GM11168 (cell line): ENCODE data around the gene TMEM86B.
"Not testable (repeated sequence)": the region's sequence is repeated elsewhere in the genome, so short reads cannot be mapped to it uniquely, and the experiment has no call there.

Experiments used
- in situ Hi-C: fragments of 300-500 bp; cut with MboI; formaldehyde crosslinking; loops from one replicate; pipeline ENCODE4 v1.12.0; 2022; ENCODE audit warnings: low sequenced_read_pairs; ENCODE audit not compliant: unreplicated experiment

Gene TMEM86B

GRCh38 chr19:55224038-55224665 is 4.4 kb downstream of the TMEM86B start:
- in situ Hi-C loops = no loop called here

- in situ Hi-C loops = no loop called here
Observed at GRCh38 chr19:55223291-55224037, 5.1 kb downstream of the TMEM86B start.

GRCh38 chr19:55220525-55220924 is 8.0 kb downstream of the TMEM86B start:
- in situ Hi-C loops = no loop called here

GRCh38 chr19:55216461-55217198 is 11.9 kb downstream of the TMEM86B start:
- in situ Hi-C loops = no loop called here

GRCh38 chr19:55213547-55213946 is 15.0 kb downstream of the TMEM86B start:
- in situ Hi-C loops = no loop called here

- in situ Hi-C loops = no loop called here
Observed at GRCh38 chr19:55212447-55212846, 16.1 kb downstream of the TMEM86B start.

GRCh38 chr19:55209693-55210472 is 18.7 kb downstream of the TMEM86B start:
- in situ Hi-C loops = no loop called here

GRCh38 chr19:55208880-55209692 is 19.5 kb downstream of the TMEM86B start, which contains the start of gene PTPRH:
Gene PTPRH, minus strand, starts transcription at chr19:55209501. Its CDS starts 68 bp downstream, at chr19:55209433.
- in situ Hi-C loops = no loop called here

- in situ Hi-C loops = no loop called here
Observed at GRCh38 chr19:55206664-55207500, 21.7 kb downstream of the TMEM86B start.

GRCh38 chr19:55202199-55202598 is 26.4 kb downstream of the TMEM86B start:
- in situ Hi-C loops = not testable (repeated sequence)

- in situ Hi-C loops = no loop called here
Observed at GRCh38 chr19:55199620-55200204, 28.9 kb downstream of the TMEM86B start.

GRCh38 chr19:55198651-55199050 is 29.9 kb downstream of the TMEM86B start:
- in situ Hi-C loops = no loop called here

GRCh38 chr19:55197528-55197927 is 31.0 kb downstream of the TMEM86B start:
- in situ Hi-C loops = no loop called here

- in situ Hi-C loops = no loop called here
Observed at GRCh38 chr19:55196803-55197202, 31.8 kb downstream of the TMEM86B start.

- in situ Hi-C loops = no loop called here
Observed at GRCh38 chr19:55193481-55193880, 35.1 kb downstream of the TMEM86B start.

GRCh38 chr19:55189403-55189835 is 39.1 kb downstream of the TMEM86B start:
- in situ Hi-C loops = no loop called here

- in situ Hi-C loops = no loop called here
Observed at GRCh38 chr19:55188625-55189024, 39.9 kb downstream of the TMEM86B start.

- in situ Hi-C loops = no loop called here
Observed at GRCh38 chr19:55186080-55186479, 42.5 kb downstream of the TMEM86B start.
